Choroid plexus epithelial cell (primary cell): ENCODE data around the gene SLC44A4.

Source experiments
- DNase-seq: peaks from one replicate; pipeline ENCODE4 v3.0.0-alpha.2; 2010; ENCODE audit warnings: low read depth
- H3K4me3 ChIP-seq: 2 replicates; pipeline ENCODE4 v1.5.1; 2011; ENCODE audit warnings: low read depth, mild to moderate bottlenecking, control low read depth, low read length, moderate library complexity
- CTCF ChIP-seq: conservative IDR thresholded peaks from 2 replicates; pipeline ENCODE4 v1.5.1; 2011; ENCODE audit warnings: low read depth, mild to moderate bottlenecking, control low read depth, inconsistent platforms, low read length, moderate library complexity

Gene SLC44A4

GRCh38 chr6:31815025-31815838, 63.6 kb downstream of the SLC44A4 start, which contains the start of the genes HSPA1A and HSPA1L:
TSS of gene HSPA1A (plus strand) at chr6:31815543. CDS start at chr6:31815757, 214 bp downstream.
TSS of gene HSPA1L (minus strand) at chr6:31815283. CDS start at chr6:31811972, 3,311 bp downstream.
- peak; percentile 96 for DNase-seq
- TF ChIP-seq CTCF, result no peak
- peak within 1 kb of the TSS; percentile 79 for H3K4me3 ChIP-seq

GRCh38 chr6:31814677-31815024, 64.1 kb downstream of the SLC44A4 start:
- peak; percentile 97 for DNase-seq
- peak overlapping the region; percentile 79 for H3K4me3 ChIP-seq
- no peak for TF ChIP-seq CTCF

GRCh38 chr6:31813465-31813849, 65.3 kb downstream of the SLC44A4 start:
- no peak for TF ChIP-seq CTCF
- no peak overlapping the region for H3K4me3 ChIP-seq
- DNase-seq, result no peak
